HG03025 (cell line): ENCODE measurements around the gene FXYD6.

Source experiments
- ATAC-seq: cut with Tn5 transposase; IDR thresholded peaks from one replicate; pipeline ENCODE4 v1.9.1; 2021; ENCODE audit warnings: mild to moderate bottlenecking, moderate library complexity; ENCODE audit not compliant: unreplicated experiment, low FRiP score

Gene FXYD6

GRCh38 chr11:117910941-117911655, 34.6 kb upstream of the FXYD6 start:
- no peak for ATAC-seq

GRCh38 chr11:117910525-117910924, 34.1 kb upstream of the FXYD6 start:
- ATAC-seq: no peak

DNA sequence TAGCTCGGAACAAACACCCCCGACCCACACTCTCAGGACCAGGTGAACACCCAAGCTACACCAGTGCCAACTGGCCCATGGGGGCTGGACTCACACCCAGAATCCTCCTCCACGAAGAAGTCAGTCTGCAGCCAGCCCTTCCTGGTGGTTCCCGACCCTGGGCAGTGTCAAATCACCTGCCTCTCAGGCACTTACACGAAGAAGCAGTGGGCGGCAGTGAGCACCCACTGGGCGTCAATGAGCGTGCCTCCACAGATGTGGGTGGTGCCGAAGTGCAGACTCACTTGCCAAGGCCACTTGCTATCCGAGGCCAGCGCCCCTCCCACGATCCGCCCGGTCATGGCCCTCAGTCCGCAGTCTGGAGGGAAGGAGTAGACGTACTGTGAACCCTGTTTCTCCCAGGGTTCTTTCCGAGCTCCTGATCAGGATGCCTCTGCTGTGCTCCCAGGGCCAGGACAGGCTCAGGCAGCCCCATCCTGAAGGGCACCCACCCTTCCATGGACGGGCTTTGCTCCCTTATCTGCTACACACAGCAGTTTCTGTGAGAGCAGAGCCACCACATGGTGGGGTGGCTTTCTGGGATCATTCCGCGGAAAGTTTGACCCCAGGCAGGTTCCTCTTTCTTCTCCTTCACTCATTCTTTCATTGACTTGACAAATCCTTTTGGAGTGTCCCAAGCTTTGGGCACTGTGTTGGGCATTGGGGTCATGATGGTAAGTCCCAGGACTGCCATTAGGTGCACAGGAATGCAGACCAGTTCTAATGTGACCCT, 33.3 kb upstream of the FXYD6 start:
- no peak for ATAC-seq

DNA sequence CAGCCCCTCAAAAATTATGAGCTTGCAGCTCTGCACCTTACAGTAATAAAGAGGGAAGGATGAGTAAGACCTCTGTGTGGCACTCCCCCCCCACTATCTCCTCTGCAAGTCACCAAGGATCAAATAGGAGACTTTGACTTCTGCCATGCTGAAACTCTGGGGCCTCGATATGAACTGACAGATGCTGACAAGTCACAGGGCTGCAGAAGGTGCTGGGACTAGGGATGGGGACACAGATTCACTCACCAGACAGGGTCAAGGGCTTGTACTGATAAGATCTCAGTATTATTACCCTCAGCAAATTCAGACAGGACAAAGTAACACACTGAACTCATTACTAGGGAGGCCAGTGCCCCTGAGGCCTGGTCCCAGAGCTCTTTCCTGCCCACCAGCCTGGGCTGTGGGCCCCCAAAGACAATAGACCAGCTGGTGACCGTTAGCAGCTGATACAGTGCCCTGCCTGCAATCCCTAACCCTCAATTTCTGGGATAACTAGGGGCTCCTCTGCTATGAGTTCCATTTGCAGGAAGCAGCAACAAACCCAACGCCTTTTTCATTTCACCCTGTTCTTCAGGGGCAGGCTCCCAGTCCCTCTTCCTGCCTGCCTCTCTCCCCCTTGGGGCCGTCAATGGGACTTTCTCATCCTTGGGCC, 32.6 kb upstream of the FXYD6 start:
- no peak for ATAC-seq

GRCh38 chr11:117908109-117908895, 31.8 kb upstream of the FXYD6 start:
- no peak for ATAC-seq

GRCh38 chr11:117907276-117908108, 31.0 kb upstream of the FXYD6 start:
- no peak for ATAC-seq

DNA sequence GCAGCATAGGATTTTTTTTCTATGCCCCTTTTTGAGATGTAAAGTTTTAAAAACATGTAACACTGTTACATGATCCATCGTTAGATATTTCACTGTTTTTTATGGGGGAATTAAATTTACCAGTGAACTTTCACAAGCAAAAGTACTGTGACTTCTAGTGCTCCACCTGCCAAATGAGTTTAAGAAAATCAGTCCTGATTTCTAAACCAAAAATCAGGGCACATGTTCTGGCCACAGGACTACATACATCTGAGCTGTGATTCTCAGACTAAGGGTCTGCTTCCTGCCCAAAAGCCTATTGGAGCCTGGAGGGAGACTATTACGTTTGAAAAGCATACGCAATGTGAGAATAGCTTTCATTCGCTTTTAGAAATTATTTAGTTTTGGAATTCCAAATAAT, 30.3 kb upstream of the FXYD6 start:
- ATAC-seq: no peak

DNA sequence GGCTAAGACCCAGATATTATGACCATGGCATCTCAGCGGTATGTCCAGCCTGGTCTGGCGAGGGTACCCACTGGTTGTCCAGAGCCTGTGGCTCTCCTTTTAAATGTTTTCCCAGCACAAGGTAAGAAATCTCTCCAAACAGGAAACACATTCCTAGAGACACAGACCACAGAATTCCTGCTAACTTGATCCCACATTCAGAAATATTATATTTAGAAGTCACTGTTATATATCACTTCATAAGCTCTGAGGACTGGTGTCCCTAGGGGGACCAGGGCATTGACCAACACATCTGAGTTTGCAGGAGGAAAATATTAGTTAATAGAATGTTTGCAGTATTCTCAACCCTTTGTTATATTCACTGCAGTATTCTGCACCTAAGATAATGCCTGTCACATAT, 29.7 kb upstream of the FXYD6 start:
- no peak for ATAC-seq

- no peak for ATAC-seq
These were observed 29.1 kb upstream of the FXYD6 start for GRCh38 chr11:117905524-117905923.

DNA sequence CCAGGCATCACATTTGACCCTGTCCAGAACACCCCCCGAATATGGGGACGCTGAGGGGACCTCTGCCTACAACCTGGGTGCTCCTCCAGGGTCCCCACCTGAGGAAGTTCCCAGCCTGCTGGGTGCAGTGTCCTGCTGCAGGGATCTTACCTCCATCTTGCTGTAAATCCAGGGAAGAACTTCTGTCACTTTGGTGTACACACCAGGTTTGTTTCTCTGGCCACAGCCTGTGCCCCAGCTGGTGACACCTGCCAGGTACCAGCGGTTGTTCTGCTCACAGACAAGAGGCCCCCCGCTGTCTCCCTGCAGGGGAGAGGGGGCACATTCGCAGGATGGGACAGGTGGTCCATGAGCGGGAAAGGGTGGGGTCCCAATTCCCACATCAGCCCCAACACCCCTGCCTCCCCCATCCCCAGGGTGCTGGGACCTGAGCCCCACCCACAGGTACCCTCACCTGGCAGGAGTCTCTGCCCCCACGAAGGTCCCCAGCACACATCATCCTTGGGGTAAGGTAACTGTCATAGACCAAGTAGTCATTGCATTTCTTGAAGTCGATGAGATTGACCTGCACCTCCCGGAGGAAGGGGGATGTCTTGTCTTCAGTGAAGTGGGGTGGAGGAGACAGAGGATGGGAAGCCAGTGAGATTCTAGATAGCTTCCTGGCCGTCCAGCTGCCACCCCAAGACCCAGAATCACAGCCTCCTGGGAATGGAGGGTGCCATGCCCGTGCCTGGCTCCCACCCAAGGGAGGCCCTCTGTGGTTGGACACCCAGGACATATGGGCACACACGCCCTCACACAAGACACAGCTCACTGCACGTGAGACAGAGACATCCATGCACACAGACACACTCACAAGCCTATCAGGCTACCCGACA, 27.3 kb upstream of the FXYD6 start:
- no peak for ATAC-seq

- ATAC-seq: no peak
These were observed 25.8 kb upstream of the FXYD6 start for GRCh38 chr11:117902001-117902845.

DNA sequence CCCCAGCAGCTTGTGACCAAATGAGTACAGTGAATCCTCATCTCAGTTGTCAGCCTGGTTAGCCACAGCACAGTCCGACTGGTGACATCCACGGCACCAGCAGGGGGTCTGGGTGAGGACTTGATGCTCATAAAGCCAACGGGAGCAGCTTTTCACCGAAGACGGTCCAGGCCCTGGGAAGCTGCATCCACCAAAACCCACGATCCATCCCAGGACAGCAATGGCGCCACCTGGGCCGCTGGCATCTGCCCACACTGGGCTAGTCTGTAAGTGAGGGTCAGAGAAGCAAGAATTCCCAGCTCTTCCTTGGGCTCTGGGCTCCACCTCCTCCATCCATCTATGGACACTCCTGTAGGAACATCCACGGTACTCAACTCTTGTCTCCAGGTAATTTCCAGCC, 25.1 kb upstream of the FXYD6 start:
- ATAC-seq: no peak

GRCh38 chr11:117900720-117901440, 24.4 kb upstream of the FXYD6 start:
- no peak for ATAC-seq

DNA sequence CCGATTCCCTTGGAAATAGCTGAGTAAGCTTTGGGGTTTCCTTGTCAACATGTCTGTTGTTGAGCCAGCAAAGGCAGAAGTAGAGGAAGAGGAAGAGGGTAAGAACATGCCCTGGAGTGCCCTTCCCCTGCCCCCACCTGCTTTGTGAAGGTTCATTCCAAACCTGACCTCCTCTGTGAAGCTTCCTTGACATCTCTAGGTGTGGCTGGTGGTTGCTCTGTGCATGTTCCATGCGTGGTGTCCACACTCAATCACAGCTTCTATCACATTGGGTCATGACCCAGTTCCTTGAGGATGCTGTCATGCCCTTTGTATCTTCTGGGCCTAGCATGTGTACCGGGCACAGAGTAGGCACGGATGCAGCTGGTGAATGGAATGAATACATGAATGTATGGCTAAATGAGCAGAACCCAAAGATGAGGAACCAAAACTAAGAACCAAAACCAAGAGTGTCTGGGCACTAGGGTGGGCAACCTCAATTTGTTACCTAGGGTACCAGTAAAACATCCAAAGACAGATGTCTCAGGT, 23.7 kb upstream of the FXYD6 start:
- ATAC-seq: no peak

GRCh38 chr11:117898059-117898458, 21.6 kb upstream of the FXYD6 start:
- no peak for ATAC-seq

DNA sequence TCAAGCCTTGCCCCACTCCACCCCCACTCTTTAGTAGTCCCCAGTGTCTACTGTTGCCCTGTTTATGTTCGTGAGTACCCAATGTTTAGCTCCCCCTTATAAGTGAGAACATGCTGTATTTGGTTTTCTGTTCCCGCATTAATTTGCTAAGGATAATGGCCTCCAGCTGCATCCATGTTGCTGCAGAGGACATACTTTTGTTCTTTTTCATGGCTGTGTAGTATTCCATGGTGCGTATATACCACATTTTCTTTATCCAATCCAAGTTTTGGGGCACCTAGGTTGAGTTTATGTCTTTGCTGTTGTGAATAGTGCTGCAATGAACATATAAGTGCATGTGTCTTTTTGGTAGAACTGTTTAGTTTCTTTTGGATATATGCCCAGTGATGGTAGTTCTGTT, 16.2 kb upstream of the FXYD6 start:
- ATAC-seq: no peak

DNA sequence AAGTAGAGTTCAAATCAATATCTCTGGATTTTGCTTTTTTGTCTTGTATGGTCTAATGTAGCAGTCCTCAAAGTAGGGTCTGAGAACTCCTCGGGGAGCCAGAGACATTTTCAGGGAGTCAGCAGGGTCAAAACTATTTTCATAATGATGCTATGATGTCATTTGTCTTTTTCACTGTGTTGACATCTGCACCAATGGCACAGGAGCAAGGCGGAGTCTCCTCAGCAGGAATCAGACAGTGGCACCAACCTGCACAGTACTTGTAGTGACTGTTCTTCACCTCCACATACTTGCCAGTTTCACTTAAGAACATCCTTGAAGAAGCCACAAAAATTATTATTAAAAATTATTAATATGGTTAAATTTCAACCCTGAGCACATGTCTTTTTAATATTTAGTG, 14.9 kb upstream of the FXYD6 start:
- no peak for ATAC-seq
